ENCODE measurements around the gene NAXD. TPM values are rescaled to one million over a fixed set of nuclear protein-coding genes. Genes with fewer than 3 reads are reported as not detected.

Gene NAXD
- polyA plus RNA-seq, 1 donor from 2014 or later = 58.1 TPM

GRCh38 chr13:110650436-110650835, 35.1 kb downstream of the NAXD start:
- Histone ChIP-seq H3K36me3 (ENCODE audit: insufficient read depth, low read length) (no peaks in the 10 kb centered on the region), H3K4me3 (ENCODE audit: low read length) (no peak overlapping the region), H3K4me2 (ENCODE audit: low read length) (no peak overlapping the region), H3K9me3 (ENCODE audit: low read length) (no peaks in the 10 kb centered on the region), H4K20me1 (ENCODE audit: insufficient read depth) (no peaks in the 10 kb centered on the region), H3K9ac (ENCODE audit: low read length) (no peak overlapping the region), H3K27me3 (ENCODE audit: insufficient read depth, low read depth, low read length) (no peaks in the 10 kb centered on the region), H3F3A (ENCODE audit: insufficient read depth, low read length, poor library complexity, severe bottlenecking) (no peaks in the 10 kb centered on the region), H3K79me2 (replicated peaks; ENCODE audit: insufficient read depth, low read length) (no peaks in the 10 kb centered on the region), H2AFZ (ENCODE audit: low read depth, low read length) (no peak overlapping the region), H3K27ac (ENCODE audit: low read length) (no peak overlapping the region), H3K9me2 (ENCODE audit: insufficient read depth, low read length) (no peaks in the 10 kb centered on the region)
- TF ChIP-seq CTCF (IDR thresholded peaks at IDR 0.05; ENCODE audit: poor library complexity, severe bottlenecking) (no peak), EZH2 (IDR thresholded peaks at IDR 0.05; ENCODE audit: borderline replicate concordance, insufficient read depth, low read length, poor library complexity, severe bottlenecking) (no peak), RAD21 (conservative IDR thresholded peaks at IDR 0.05) (no peak), TAF1 (IDR thresholded peaks at IDR 0.05; ENCODE audit: low read depth) (no peak), REST (IDR thresholded peaks at IDR 0.05; ENCODE audit: borderline replicate concordance) (no peak), SMC3 (conservative IDR thresholded peaks at IDR 0.05; ENCODE audit: poor library complexity) (no peak), EP300 (conservative IDR thresholded peaks at IDR 0.05; ENCODE audit: poor library complexity, severe bottlenecking) (no peak), POLR2AphosphoS5 (IDR thresholded peaks at IDR 0.05) (no peak), MXI1 (conservative IDR thresholded peaks at IDR 0.05; ENCODE audit: poor library complexity, severe bottlenecking) (no peak)

DNA sequence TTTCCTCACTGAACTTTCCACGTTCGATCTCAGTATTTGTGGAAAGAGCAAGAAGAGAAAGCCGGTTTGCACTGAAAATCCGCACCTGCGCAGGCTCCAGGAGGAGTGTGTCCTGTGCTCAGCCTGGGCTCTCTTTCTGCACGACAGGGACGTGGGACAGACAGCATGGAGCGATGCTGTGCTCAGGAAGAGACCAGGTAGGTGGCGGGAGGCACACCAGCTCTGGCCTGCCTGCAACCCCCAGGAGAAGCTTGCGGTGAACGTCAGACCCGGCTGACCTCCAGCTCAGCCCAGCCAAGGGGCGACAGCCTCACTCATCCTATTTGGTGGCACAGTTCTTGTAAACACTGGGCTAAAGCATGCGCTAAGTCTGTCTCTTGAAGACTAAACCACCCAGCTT, 35.9 kb downstream of the NAXD start:
- Histone ChIP-seq H3K4me3 (ENCODE audit: low read length) (no peak overlapping the region), H3K79me2 (replicated peaks; ENCODE audit: insufficient read depth, low read length) (no peaks in the 10 kb centered on the region), H3K36me3 (ENCODE audit: insufficient read depth, low read length) (no peaks in the 10 kb centered on the region), H3K9ac (ENCODE audit: low read length) (no peak overlapping the region), H3K4me2 (ENCODE audit: low read length) (no peak overlapping the region), H2AFZ (ENCODE audit: low read depth, low read length) (no peak overlapping the region), H3F3A (ENCODE audit: insufficient read depth, low read length, poor library complexity, severe bottlenecking) (no peaks in the 10 kb centered on the region), H3K9me2 (ENCODE audit: insufficient read depth, low read length) (no peaks in the 10 kb centered on the region), H3K9me3 (ENCODE audit: low read length) (no peaks in the 10 kb centered on the region), H3K27me3 (ENCODE audit: insufficient read depth, low read depth, low read length) (no peaks in the 10 kb centered on the region), H4K20me1 (ENCODE audit: insufficient read depth) (no peaks in the 10 kb centered on the region), H3K27ac (ENCODE audit: low read length) (no peak overlapping the region)
- TF ChIP-seq MXI1 (conservative IDR thresholded peaks at IDR 0.05; ENCODE audit: poor library complexity, severe bottlenecking) (no peak), SMC3 (conservative IDR thresholded peaks at IDR 0.05; ENCODE audit: poor library complexity) (no peak), REST (IDR thresholded peaks at IDR 0.05; ENCODE audit: borderline replicate concordance) (no peak), RAD21 (conservative IDR thresholded peaks at IDR 0.05) (no peak), POLR2AphosphoS5 (IDR thresholded peaks at IDR 0.05) (no peak), EP300 (conservative IDR thresholded peaks at IDR 0.05; ENCODE audit: poor library complexity, severe bottlenecking) (no peak), EZH2 (IDR thresholded peaks at IDR 0.05; ENCODE audit: borderline replicate concordance, insufficient read depth, low read length, poor library complexity, severe bottlenecking) (no peak), CTCF (IDR thresholded peaks at IDR 0.05; ENCODE audit: poor library complexity, severe bottlenecking) (no peak), TAF1 (IDR thresholded peaks at IDR 0.05; ENCODE audit: low read depth) (no peak)

Data from neural cell (in vitro differentiated cells).